HG02678 (cell line): ENCODE data around the gene DNAH1.
"Not testable (repeated sequence)": the region's sequence is repeated elsewhere in the genome, so short reads cannot be mapped to it uniquely, and the experiment has no call there.

Experiments used
- ATAC-seq: cut with Tn5 transposase; IDR thresholded peaks from one replicate; pipeline ENCODE4 v1.9.1; 2021; ENCODE audit warnings: mild to moderate bottlenecking, moderate library complexity; ENCODE audit not compliant: unreplicated experiment

Gene DNAH1

GRCh38 chr3:52315977-52316764, at the start of gene DNAH1:
TSS of gene DNAH1 (plus strand) at chr3:52316319. CDS start at chr3:52322443, 6,124 bp downstream.
- no peak for ATAC-seq

- ATAC-seq: no peak
These were observed 48.1 kb upstream of the DNAH1 start for GRCh38 chr3:52268036-52268435.

DNA sequence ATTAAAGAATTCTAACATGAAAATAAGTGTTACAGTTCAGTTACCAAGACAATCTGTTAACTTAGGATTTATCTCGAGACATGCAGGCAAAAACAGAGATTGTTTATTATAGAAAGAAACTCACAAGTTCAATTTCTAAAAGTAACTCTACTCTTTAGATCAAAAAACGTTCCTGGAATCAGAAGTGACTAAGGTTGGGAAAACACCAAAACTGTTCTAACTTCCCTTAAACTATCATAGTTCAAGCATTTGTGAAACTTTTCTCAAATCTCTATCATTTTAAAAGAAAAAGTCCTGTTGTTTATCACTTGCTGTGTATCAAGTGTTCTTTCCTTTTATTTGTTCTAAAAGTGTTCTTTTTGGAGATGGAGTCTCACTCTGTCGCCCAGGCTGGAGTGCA, 46.3 kb upstream of the DNAH1 start:
- ATAC-seq: no peak

- ATAC-seq: no peak
These were observed 45.8 kb upstream of the DNAH1 start for GRCh38 chr3:52270252-52270754.

GRCh38 chr3:52272172-52272571, 43.9 kb upstream of the DNAH1 start:
- ATAC-seq: not testable (repeated sequence)

GRCh38 chr3:52272831-52273230, 43.3 kb upstream of the DNAH1 start:
- ATAC-seq: no peak

- not testable (repeated sequence) for ATAC-seq
These were observed 41.3 kb upstream of the DNAH1 start for GRCh38 chr3:52274781-52275180.

GRCh38 chr3:52277071-52277964, 38.8 kb upstream of the DNAH1 start:
- no peak for ATAC-seq

- peak; percentile 66 for ATAC-seq
These were observed 38.1 kb upstream of the DNAH1 start for GRCh38 chr3:52277972-52278509.

- ATAC-seq: peak; percentile 89
These were observed 37.5 kb upstream of the DNAH1 start, which contains the start of gene WDR82 for GRCh38 chr3:52278510-52279069. TSS of gene WDR82 (minus strand) at chr3:52278649. CDS start at chr3:52278361, 288 bp downstream.

GRCh38 chr3:52279596-52279995, 36.5 kb upstream of the DNAH1 start:
- no peak for ATAC-seq

GRCh38 chr3:52280050-52280461, 36.1 kb upstream of the DNAH1 start:
- ATAC-seq: no peak

DNA sequence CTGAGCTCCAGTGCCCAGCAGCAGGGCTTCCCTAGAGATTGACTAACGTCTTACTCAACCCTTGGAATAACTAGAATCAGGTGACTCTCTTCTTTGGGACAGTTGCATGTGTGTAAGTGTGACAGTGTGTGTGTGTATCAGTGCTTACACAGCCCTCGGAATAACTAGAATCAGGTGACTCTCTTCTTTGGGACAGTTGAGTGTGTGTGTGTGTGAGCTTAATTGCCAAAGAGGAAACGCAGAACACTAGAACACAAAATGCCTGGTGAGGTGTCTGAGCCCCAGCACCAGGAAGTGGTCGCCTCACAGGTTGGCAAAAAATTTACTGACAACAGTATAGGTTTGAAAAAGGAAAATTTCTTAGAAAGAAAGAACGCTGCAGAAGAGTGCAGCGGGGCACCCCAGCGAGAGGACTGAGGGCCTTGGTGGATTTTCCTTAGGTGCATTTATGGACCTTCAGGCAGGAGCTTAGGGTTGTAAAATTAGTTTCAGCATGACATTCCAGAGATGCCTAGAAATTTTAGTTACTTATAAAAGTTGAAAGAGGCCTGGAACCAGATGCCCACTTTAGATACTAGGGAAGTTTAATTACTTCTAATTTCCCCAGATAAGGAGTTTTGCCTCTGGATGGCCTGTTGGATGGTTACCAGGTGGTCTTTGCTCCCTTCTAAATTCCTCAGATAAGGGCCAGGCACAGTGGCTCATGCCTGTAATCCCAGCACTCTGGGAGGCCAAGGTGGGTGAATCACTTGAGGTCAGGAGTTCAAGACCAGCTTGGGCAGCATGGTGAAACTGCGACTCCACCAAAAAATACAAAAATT, 33.9 kb upstream of the DNAH1 start:
- no peak for ATAC-seq

DNA sequence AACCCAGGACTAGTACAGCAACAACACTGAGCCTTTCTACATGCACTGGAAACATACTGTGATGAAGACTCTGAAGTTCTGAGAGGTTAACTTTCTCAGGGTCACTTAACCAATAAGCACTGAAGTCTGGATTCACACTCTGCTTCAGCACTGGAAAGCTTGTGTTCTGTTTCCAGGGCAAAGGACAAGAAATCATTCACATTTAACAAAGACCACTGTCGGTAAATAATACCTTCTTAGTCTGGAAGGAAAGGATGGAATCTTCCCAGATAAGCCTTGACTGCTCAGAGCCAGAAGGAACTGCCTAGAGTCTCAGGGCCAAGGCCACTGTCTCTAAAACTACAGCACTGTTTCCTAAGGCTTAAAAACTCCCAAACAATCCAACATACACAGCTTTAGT, 32.8 kb upstream of the DNAH1 start:
- ATAC-seq: no peak

DNA sequence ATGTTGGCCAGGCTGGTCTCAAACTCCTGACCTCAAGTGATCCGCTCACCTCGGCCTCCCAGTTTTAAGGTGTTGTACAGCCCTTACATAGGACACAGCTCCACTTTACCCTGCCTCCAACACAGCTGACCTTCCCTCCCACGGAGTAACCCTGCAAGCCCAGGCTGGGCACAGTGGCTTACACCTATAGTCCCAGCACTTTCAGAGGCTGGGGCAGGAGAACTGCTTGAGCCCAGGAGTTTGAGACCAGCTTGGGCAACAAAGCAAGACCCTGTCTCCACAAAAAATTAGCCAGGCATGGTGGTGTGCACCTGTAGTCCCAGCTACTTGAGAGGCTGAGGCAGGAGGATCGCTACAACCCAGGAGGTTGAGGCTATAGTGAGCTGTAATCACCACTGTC, 32.1 kb upstream of the DNAH1 start:
- ATAC-seq: not testable (repeated sequence)

DNA sequence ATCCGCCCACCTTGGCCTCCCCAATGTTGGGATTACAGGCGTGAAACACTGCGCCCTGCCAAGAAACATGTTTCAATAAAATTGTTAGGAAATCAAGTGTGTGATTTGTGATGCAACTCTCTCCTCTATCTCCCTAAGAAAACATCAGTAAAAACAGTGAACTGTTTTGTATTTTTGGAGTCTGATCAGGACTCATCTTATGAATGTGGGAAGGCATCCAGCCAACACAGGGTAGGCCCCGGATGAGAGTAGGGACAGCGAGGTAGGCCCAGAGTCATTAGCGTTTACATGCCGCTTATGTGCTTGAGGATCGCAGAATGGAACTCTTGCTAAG, 29.4 kb upstream of the DNAH1 start:
- ATAC-seq: no peak

- no peak for ATAC-seq
These were observed 27.4 kb upstream of the DNAH1 start for GRCh38 chr3:52288674-52289073.

DNA sequence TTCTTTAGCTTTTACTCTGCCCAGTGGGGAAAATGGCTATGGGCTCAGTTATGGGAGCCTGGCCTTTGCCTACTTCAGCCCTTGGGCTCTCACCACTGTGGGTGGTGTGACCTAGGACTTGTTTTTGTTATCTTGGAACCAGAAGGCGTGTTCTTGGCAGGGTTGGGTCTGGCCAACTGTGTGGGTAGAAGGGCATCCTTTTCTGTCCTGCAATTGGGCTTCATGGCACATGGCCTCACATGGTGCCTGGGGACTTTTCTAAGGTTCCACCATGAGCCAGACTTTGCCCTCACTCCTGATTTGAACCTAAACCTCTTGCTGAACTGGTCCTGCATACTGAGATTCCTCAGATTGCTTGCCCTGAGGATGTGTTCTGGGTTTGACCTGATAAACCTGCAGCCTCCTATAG, 26.8 kb upstream of the DNAH1 start:
- ATAC-seq: no peak

GRCh38 chr3:52289747-52290595, 26.1 kb upstream of the DNAH1 start:
- no peak for ATAC-seq
